Endodermal cell (in vitro differentiated cells): Measurements from ENCODE around the gene TCOF1. TPM values are rescaled to one million over a fixed set of nuclear protein-coding genes. Genes with fewer than 3 reads are reported as not detected.
A peak's percentile ranks its signal among the peaks of the same experiment; 100 is the strongest.

Experiments used
- DNase-seq: peaks from one replicate; pipeline ENCODE4 v3.0.0-alpha.2; 2017
- H3K27ac ChIP-seq: 2 replicates; pipeline ENCODE4 v1.5.1; 2013; ENCODE audit warnings: mild to moderate bottlenecking, low read depth, low read length, moderate library complexity
- H3K27me3 ChIP-seq: 2 replicates; pipeline ENCODE4 v1.6.1; 2013; ENCODE audit warnings: mild to moderate bottlenecking, low read length, moderate library complexity; ENCODE audit not compliant: insufficient read depth, control insufficient read depth, poor library complexity, severe bottlenecking
- H3K36me3 ChIP-seq: 2 replicates; pipeline ENCODE4 v1.7.0; 2013; ENCODE audit warnings: mild to moderate bottlenecking, low read length, moderate library complexity; ENCODE audit not compliant: control insufficient read depth, insufficient read depth
- H3K4me1 ChIP-seq: one replicate; pipeline ENCODE4 v1.7.0; 2013; ENCODE audit warnings: low read length; ENCODE audit not compliant: control insufficient read depth, insufficient read depth
- H3K4me3 ChIP-seq: 2 replicates; pipeline ENCODE4 v1.5.1; 2013; ENCODE audit warnings: mild to moderate bottlenecking, low read length, moderate library complexity
- H3K9ac ChIP-seq: 2 replicates; pipeline ENCODE4 v1.6.1; 2013; ENCODE audit warnings: mild to moderate bottlenecking, low read length, moderate library complexity; ENCODE audit not compliant: poor library complexity, severe bottlenecking; ENCODE audit errors: extremely low read depth
- H3K9me3 ChIP-seq: 2 replicates; pipeline ENCODE4 v1.6.1; 2013; ENCODE audit warnings: mild to moderate bottlenecking, low read length, moderate library complexity; ENCODE audit not compliant: control insufficient read depth
- H3K27ac Mint-ChIP-seq: 2 replicates; pipeline ENCODE4 v1.8.0; 2020; ENCODE audit warnings: mixed read lengths
- H3K27me3 Mint-ChIP-seq: 2 replicates; pipeline ENCODE4 v1.8.0; 2021; ENCODE audit warnings: mild to moderate bottlenecking, mixed read lengths; ENCODE audit not compliant: insufficient read depth
- H3K36me3 Mint-ChIP-seq: 2 replicates; pipeline ENCODE4 v1.8.0; 2020; ENCODE audit warnings: low read depth, mixed read lengths
- H3K4me1 Mint-ChIP-seq: 2 replicates; pipeline ENCODE4 v1.8.0; 2020; ENCODE audit warnings: mixed read lengths
- H3K4me3 Mint-ChIP-seq: 2 replicates; pipeline ENCODE4 v1.8.0; 2020; ENCODE audit warnings: mild to moderate bottlenecking, moderate library complexity, mixed read lengths
- H3K9me3 Mint-ChIP-seq: 2 replicates; pipeline ENCODE4 v1.8.0; 2020; ENCODE audit warnings: mild to moderate bottlenecking, mixed read lengths
- WGBS, 2 experiments: methylation state at CpG; one replicate each; pipeline versions ENCODE4 v1.1.5 to v1.1.7; 2013; ENCODE audit warnings: missing lambda C conversion rate in 2 of 2, mixed read lengths in 1 of 2; ENCODE audit not compliant: insufficient coverage in 1 of 2, insufficient read length in 1 of 2; 5-methylcytosine and 5-hydroxymethylcytosine counted together
- total RNA-seq, 2 donors: library from RNA; stranded (reverse); fragmentation: NEBNext Ultra II Directional in 1 of 2; extraction: Animal tissue kit (Norgen Biotek cat#: 25700) in 1 of 2; gene quantifications; 2 replicates in 1 of 2; 3 replicates in 1 of 2; pipeline ENCODE4 v1.2.1, GENCODE V29; 2021
- TF ChIP-seq, protein P1 (sequence below): fragments of 200-600 bp; sonication (generic); conservative IDR thresholded peaks from 2 replicates; pipeline ENCODE4 v1.5.0; 2021; ENCODE audit warnings: antibody characterized with exemption, mild to moderate bottlenecking

The TCOF1 gene
- total RNA-seq, 2 donors from 2014 or later = 88.8 to 107 TPM

- no peak overlapping the region for H3K27ac ChIP-seq
- no peaks in the 10 kb centered on the region for H3K9me3 Mint-ChIP-seq
- no peak overlapping the region for H3K9ac ChIP-seq
- whole genome bisulfite sequencing, 2 experiments = 89 to 95% methylated on average over 8 of the region's 8 CpGs
- no peak overlapping the region for H3K4me3 Mint-ChIP-seq
- H3K4me1 Mint-ChIP-seq = peaks cover 15% of the 10 kb centered on the region
- DNase-seq = no peak
- peak overlapping the region; percentile 61 for H3K27ac Mint-ChIP-seq
- TF ChIP-seq, protein P1, sequence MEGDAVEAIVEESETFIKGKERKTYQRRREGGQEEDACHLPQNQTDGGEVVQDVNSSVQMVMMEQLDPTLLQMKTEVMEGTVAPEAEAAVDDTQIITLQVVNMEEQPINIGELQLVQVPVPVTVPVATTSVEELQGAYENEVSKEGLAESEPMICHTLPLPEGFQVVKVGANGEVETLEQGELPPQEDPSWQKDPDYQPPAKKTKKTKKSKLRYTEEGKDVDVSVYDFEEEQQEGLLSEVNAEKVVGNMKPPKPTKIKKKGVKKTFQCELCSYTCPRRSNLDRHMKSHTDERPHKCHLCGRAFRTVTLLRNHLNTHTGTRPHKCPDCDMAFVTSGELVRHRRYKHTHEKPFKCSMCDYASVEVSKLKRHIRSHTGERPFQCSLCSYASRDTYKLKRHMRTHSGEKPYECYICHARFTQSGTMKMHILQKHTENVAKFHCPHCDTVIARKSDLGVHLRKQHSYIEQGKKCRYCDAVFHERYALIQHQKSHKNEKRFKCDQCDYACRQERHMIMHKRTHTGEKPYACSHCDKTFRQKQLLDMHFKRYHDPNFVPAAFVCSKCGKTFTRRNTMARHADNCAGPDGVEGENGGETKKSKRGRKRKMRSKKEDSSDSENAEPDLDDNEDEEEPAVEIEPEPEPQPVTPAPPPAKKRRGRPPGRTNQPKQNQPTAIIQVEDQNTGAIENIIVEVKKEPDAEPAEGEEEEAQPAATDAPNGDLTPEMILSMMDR = no peak
- no peaks in the 10 kb centered on the region for H3K36me3 Mint-ChIP-seq
- H3K27me3 ChIP-seq = no peaks in the 10 kb centered on the region
- H3K9me3 ChIP-seq = no peaks in the 10 kb centered on the region
- no peaks in the 10 kb centered on the region for H3K27me3 Mint-ChIP-seq
- no peak overlapping the region for H3K4me3 ChIP-seq
- no peaks in the 10 kb centered on the region for H3K4me1 ChIP-seq
- H3K36me3 ChIP-seq = no peaks in the 10 kb centered on the region
These were observed 50.9 kb downstream of the TCOF1 start for GRCh38 chr5:150408231-150408943.

DNA sequence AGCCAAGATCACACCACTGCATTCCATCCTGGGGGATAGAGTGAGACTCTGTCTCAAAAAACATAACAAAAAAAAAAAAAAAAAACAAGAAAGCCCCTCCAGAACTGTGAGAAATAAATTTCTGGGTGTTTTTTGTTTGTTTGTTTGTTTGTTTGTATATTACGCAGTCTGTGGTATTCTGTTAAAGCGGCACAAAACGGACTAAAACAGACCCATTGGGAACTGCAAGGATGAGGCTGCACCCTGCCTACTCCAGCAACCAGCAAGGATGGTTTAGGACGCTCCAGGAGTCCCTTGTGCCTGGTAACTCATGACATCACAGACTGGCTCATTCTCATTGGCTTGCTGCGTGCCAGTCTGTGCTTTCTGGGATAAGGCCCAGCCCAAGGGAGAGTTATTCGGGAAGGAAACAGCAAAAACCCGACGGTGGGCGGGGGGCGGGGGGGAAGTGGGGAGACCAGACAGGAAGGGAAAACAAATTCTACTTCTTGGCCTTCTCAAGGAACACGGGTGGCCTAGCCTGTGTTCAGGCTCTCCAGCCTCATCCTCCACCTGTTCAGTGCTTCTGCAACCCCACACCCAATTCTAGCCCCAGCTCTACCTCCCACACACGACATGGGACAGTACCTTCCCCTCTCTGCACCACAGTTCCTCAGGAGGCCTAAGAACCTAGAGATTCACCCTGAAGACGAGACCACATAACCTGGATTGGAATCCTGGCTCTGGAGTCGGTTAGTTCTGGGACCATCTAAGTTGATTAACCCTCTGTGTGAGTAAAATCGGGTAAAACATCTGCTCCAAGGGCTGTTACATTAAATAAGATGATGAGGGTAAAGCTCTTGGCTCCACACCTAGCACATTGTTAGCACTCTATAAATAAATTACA, 52.4 kb downstream of the TCOF1 start:
- H3K9ac ChIP-seq = no peak overlapping the region
- Mint-ChIP-seq H3K36me3 (no peaks in the 10 kb centered on the region), H3K27me3 (no peaks in the 10 kb centered on the region), H3K4me3 (peak overlapping the region; percentile 38), H3K4me1 (peaks cover 15% of the 10 kb centered on the region), H3K27ac (peak overlapping the region; percentile 91), H3K9me3 (no peaks in the 10 kb centered on the region)
- H3K9me3 ChIP-seq = no peaks in the 10 kb centered on the region
- TF ChIP-seq, protein P1 = no peak
- H3K4me3 ChIP-seq = no peak overlapping the region
- no peaks in the 10 kb centered on the region for H3K27me3 ChIP-seq
- no peaks in the 10 kb centered on the region for H3K4me1 ChIP-seq
- no peak overlapping the region for H3K27ac ChIP-seq
- no peaks in the 10 kb centered on the region for H3K36me3 ChIP-seq
- 20 to 26% methylated on average over 11 to 15 of the region's 15 CpGs for WGBS, 2 experiments
- peak; percentile 95 for DNase-seq

- Histone ChIP-seq H3K27ac (no peak overlapping the region), H3K4me3 (no peak overlapping the region), H3K27me3 (no peaks in the 10 kb centered on the region), H3K9ac (no peak overlapping the region), H3K9me3 (no peaks in the 10 kb centered on the region), H3K36me3 (no peaks in the 10 kb centered on the region), H3K4me1 (no peaks in the 10 kb centered on the region)
- TF ChIP-seq, protein P1 = no peak
- no peaks in the 10 kb centered on the region for H3K9me3 Mint-ChIP-seq
- peaks cover 15% of the 10 kb centered on the region for H3K4me1 Mint-ChIP-seq
- no peaks in the 10 kb centered on the region for H3K27me3 Mint-ChIP-seq
- peak overlapping the region; percentile 91 for H3K27ac Mint-ChIP-seq
- H3K36me3 Mint-ChIP-seq = no peaks in the 10 kb centered on the region
- no peak overlapping the region for H3K4me3 Mint-ChIP-seq
- peak; percentile 81 for DNase-seq
- WGBS, 2 experiments = 67 to 89% methylated on average over 1 to 4 of the region's 4 CpGs
These were observed 53.2 kb downstream of the TCOF1 start for GRCh38 chr5:150410524-150411244.
